Neural crest cell (in vitro differentiated cells): ENCODE data around the gene CHMP4A. TPM values are rescaled to one million over a fixed set of nuclear protein-coding genes. Genes with fewer than 3 reads are reported as not detected.
A peak's percentile ranks its signal among the peaks of the same experiment; 100 is the strongest.
"Not testable (repeated sequence)": the region's sequence is repeated elsewhere in the genome, so short reads cannot be mapped to it uniquely, and the experiment has no call there.

Experiments
- DNase-seq: peaks from one replicate; pipeline ENCODE4 v3.0.0; 2021; ENCODE audit warnings: low read depth, mixed read lengths, low spot score
- H3K27ac Mint-ChIP-seq: one replicate; pipeline ENCODE4 v1.8.0; 2021; ENCODE audit warnings: mild to moderate bottlenecking, mixed read lengths; ENCODE audit not compliant: unreplicated experiment
- H3K27me3 Mint-ChIP-seq: 2 replicates; pipeline ENCODE4 v1.8.0; 2021; ENCODE audit warnings: low read depth, mild to moderate bottlenecking, mixed read lengths
- H3K36me3 Mint-ChIP-seq: 2 replicates; pipeline ENCODE4 v1.8.0; 2021; ENCODE audit warnings: low read depth, mild to moderate bottlenecking, mixed read lengths
- H3K4me1 Mint-ChIP-seq: 2 replicates; pipeline ENCODE4 v1.8.0; 2021; ENCODE audit warnings: mixed read lengths
- H3K4me3 Mint-ChIP-seq: one replicate; pipeline ENCODE4 v1.8.0; 2021; ENCODE audit warnings: mild to moderate bottlenecking, mixed read lengths
- H3K9me3 Mint-ChIP-seq: 2 replicates; pipeline ENCODE4 v1.8.0; 2021; ENCODE audit warnings: mixed read lengths
- total RNA-seq: library from RNA; stranded (reverse); gene quantifications from 2 replicates; pipeline ENCODE4 v1.2.1, GENCODE V29; 2021
- TF ChIP-seq, protein P1 (sequence below): fragments of 200-600 bp; sonication (generic); conservative IDR thresholded peaks from 2 replicates; pipeline ENCODE4 v1.5.0; 2021; ENCODE audit warnings: antibody characterized with exemption, mild to moderate bottlenecking

The CHMP4A gene
- total RNA-seq, 1 donor from 2014 or later: 44.7 TPM

DNA sequence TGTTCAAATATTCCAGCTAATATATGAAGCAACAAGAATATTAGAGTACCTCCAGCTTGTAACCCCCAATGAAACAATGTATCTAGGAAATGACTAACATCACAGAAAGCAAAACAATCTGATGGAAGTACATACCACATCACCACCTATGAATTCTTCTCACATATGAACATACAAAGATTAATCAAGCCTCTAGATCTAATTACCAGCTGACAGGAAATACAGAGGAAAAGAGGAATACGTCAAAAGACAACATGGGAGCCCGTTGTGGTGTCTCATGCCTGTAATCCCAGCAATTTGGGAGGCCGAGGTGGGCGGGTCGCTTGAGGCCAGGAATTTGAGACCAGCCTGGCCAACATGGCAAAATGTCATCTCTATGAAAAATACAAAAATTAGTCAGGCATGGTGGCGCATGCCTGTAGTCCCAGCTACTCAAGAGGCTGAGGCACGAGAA, 11.4 kb upstream of the CHMP4A start:
- peaks cover 5% of the 10 kb centered on the region for H3K4me1 Mint-ChIP-seq
- peak overlapping the region; percentile 6 for H3K4me3 Mint-ChIP-seq
- TF ChIP-seq, protein P1, sequence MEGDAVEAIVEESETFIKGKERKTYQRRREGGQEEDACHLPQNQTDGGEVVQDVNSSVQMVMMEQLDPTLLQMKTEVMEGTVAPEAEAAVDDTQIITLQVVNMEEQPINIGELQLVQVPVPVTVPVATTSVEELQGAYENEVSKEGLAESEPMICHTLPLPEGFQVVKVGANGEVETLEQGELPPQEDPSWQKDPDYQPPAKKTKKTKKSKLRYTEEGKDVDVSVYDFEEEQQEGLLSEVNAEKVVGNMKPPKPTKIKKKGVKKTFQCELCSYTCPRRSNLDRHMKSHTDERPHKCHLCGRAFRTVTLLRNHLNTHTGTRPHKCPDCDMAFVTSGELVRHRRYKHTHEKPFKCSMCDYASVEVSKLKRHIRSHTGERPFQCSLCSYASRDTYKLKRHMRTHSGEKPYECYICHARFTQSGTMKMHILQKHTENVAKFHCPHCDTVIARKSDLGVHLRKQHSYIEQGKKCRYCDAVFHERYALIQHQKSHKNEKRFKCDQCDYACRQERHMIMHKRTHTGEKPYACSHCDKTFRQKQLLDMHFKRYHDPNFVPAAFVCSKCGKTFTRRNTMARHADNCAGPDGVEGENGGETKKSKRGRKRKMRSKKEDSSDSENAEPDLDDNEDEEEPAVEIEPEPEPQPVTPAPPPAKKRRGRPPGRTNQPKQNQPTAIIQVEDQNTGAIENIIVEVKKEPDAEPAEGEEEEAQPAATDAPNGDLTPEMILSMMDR: no peak
- H3K27me3 Mint-ChIP-seq: no peaks in the 10 kb centered on the region
- DNase-seq: no peak
- H3K27ac Mint-ChIP-seq: no peak overlapping the region
- H3K9me3 Mint-ChIP-seq: no peaks in the 10 kb centered on the region
- H3K36me3 Mint-ChIP-seq: no peaks in the 10 kb centered on the region

DNA sequence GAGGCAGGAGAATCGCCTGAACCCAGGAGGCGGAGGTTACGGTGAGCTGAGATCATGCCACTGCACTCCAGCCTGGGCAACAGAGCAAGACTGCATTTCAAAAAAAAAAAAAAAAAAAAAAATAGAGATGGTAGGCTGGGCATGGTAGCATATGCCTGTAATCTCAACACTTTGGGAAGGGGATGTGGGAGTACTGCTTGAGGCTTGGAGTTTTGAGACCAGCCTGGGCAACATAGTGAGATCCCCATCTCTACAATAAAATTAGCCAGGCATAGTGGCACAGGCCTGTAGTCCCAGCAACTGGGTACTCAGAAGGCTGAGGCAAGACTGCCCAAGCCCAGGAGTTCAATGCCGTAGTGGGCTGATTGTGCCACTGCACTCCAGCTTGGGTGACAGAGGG, 9.7 kb upstream of the CHMP4A start:
- not testable (repeated sequence) for H3K36me3 Mint-ChIP-seq, DNase-seq, H3K4me1 Mint-ChIP-seq, H3K9me3 Mint-ChIP-seq, H3K4me3 Mint-ChIP-seq, H3K27ac Mint-ChIP-seq, H3K27me3 Mint-ChIP-seq

DNA sequence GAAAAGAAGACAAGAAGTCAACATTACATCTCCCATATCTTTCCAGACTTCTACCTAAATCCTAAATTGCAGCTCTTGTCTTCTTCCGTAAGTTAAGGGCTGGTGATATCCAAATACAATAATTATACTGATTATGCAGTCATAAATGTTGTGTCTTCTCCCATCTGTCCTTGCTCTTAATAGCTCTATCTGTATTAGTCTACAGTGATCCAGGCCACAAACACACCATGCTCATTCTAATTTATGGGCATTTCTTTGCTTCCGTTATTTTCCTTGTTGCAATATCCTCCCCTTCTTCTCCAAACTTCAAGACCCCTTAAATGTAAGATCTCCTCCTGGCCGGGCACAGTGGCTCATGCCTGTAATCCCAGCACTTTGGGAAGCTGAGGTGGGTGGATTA, 6.2 kb upstream of the CHMP4A start:
- peaks cover 12% of the 10 kb centered on the region for H3K4me1 Mint-ChIP-seq
- DNase-seq: no peak
- peaks cover 2% of the 10 kb centered on the region for H3K36me3 Mint-ChIP-seq
- H3K27ac Mint-ChIP-seq: no peak overlapping the region
- H3K9me3 Mint-ChIP-seq: no peaks in the 10 kb centered on the region
- TF ChIP-seq, protein P1: no peak
- H3K4me3 Mint-ChIP-seq: no peak overlapping the region
- no peaks in the 10 kb centered on the region for H3K27me3 Mint-ChIP-seq

DNA sequence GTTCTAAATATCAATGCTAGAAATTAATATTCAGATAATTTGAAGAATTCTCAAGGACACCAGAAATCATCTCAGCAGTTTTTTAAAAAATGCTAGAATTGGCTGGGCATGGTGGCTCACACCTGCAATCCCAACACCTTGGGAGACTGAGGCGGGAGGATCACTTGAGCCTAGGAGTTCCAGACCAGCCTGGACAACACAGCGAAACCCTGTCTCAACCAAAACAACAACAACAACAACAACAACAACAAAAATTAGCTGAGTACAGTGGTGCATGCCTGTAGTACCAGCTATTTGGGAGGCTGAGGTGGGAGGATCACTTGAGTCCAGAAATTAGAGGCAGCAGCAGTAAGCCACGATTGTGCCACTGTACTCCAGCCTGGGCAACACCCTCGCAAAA, 5.8 kb upstream of the CHMP4A start:
- DNase-seq: no peak
- H3K36me3 Mint-ChIP-seq: peaks cover 5% of the 10 kb centered on the region
- no peaks in the 10 kb centered on the region for H3K27me3 Mint-ChIP-seq
- no peak overlapping the region for H3K4me3 Mint-ChIP-seq
- H3K27ac Mint-ChIP-seq: no peak overlapping the region
- H3K9me3 Mint-ChIP-seq: no peaks in the 10 kb centered on the region
- TF ChIP-seq, protein P1: no peak
- H3K4me1 Mint-ChIP-seq: peaks cover 16% of the 10 kb centered on the region

DNA sequence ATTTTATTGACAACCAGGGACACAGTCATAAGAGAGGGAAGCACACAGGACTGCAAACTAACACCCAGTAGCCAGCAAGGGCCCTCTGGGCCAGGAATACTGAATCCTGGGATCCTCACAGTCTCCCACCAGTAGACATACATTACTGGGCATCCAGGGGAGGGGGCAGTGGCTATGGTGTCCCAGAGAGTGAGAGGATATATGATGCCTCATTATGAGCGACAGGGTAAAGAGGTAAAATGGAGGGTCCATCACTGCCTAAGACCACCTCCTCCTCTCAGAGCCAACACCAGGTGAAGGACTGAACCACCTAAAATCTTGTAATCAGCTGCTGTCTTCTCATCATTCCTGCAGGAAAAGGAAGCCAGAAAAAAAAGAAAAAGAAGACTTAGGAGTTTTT, 3.6 kb upstream of the CHMP4A start:
- Mint-ChIP-seq H3K4me1 (peaks cover 30% of the 10 kb centered on the region), H3K4me3 (peak overlapping the region; percentile 91)
- H3K27ac Mint-ChIP-seq, H3K9me3 Mint-ChIP-seq, DNase-seq, H3K36me3 Mint-ChIP-seq, H3K27me3 Mint-ChIP-seq: not testable (repeated sequence)

DNA sequence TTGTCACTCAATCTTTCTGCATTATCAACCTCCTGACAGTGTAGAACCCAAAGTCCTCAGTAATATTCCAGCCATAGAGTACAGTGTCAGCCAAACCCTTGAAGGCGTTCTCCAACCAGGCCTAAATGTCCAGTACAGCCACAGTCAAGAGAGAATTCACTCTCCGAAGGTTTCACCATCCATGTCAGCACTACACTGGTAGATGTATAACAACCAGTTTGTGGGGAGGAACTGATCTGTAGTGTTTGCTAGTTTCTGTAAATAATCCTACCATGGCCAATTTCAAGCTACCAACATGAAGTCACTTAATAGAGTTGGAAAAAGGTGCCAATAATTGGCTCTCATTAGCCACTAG, 3.0 kb upstream of the CHMP4A start:
- TF ChIP-seq, protein P1: no peak
- Mint-ChIP-seq H3K27ac (peak overlapping the region; percentile 7), H3K9me3 (no peaks in the 10 kb centered on the region), H3K27me3 (no peaks in the 10 kb centered on the region), H3K4me3 (peak overlapping the region; percentile 91), H3K4me1 (peaks cover 35% of the 10 kb centered on the region), H3K36me3 (peaks cover 8% of the 10 kb centered on the region)
- DNase-seq: no peak
